ENCODE measurements around the gene OBSCN.
"Not testable (repeated sequence)": the region's sequence is repeated elsewhere in the genome, so short reads cannot be mapped to it uniquely, and the experiment has no call there.

The OBSCN gene

DNA sequence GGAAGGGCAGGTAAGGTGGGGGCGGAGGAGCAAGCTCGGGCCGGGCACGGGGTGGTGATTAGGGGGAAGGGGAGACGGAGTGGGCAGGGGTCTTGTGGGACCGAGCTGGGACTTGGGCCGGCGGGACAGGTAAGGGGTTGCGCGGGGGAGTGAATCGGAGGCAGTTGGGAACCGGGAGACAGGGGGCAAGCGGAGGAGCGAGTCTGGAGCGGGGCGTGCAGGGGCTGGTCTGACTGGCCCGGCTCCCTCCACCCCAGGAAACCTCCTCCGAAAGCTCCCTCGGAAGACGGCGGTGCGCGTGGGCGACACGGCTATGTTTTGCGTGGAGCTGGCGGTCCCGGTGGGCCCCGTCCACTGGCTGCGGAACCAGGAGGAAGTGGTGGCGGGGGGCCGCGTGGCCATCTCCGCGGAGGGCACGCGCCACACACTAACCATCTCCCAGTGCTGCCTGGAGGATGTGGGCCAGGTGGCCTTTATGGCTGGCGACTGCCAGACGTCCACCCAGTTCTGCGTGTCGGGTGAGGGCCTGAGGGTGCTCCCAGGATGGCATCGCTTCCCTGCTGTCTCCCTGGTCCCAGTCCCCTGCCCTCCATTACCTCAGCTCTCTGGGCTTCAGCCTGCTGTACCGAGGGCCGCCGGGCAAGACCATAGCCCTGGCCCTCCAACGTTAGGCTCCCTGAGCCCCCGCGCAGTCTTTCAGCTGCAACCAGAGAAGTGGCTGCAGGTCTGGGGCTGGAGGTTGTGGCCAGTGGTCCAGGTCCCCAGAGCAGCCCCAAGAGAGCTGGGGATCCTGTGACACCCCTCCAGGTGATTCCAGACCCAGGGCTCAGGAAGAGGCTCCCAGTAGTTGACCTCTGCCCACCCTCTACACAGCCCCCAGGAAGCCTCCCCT lies 6.3 kb downstream of the OBSCN start:
- no peak for FAIRE-seq

DNA sequence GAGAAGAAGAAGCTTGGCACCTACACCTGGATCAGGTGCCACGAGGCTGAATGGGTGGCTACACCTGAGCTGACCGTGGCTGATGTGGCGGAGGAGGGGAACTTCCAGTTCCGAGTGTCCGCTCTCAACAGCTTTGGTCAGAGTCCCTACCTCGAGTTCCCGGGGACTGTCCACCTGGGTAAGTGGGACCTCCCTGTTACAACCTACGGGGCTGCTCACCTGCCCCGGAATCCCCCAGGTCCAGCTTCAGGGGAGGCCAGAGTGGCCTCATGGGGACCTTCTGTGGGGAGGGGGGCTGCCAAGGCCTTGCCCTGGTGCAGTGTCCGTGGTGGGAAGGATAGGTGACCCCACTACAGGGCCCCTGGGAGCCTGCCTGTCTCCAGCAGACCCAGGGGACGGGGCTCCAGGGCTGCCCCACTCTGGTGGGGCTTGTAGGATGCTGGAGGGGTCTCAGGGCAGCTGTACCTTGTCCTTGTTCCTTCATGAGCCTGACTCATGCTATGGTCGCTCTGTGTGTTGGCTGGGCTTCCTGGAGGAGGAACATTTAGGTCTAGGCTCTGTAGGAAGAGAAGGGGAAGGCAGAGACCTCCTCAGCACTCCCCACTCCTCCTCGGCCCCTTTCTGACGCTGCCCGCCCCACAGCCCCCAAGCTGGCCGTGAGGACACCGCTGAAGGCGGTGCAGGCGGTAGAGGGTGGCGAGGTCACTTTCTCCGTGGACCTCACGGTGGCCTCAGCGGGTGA lies 7.2 kb downstream of the OBSCN start:
- no peak for FAIRE-seq

DNA sequence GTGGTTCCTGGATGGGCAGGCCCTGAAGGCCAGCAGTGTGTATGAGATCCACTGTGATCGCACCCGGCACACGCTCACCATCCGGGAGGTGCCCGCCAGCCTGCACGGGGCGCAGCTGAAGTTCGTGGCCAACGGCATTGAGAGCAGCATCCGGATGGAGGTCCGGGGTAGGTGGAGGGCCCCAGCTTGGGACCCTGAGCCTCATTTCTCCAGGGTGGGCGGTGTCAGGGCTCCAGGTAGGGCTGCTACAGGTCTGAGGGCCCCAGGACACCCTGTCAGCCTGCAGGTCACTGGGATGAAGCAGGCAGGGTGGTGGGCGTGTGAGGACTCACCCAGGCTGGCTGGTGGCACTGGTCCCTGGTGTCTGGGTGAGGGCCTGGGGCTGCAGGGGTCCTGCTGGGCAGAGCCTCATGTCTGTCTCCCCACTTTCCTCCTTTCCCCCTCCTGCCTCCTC lies 7.8 kb downstream of the OBSCN start:
- no peak for FAIRE-seq

DNA sequence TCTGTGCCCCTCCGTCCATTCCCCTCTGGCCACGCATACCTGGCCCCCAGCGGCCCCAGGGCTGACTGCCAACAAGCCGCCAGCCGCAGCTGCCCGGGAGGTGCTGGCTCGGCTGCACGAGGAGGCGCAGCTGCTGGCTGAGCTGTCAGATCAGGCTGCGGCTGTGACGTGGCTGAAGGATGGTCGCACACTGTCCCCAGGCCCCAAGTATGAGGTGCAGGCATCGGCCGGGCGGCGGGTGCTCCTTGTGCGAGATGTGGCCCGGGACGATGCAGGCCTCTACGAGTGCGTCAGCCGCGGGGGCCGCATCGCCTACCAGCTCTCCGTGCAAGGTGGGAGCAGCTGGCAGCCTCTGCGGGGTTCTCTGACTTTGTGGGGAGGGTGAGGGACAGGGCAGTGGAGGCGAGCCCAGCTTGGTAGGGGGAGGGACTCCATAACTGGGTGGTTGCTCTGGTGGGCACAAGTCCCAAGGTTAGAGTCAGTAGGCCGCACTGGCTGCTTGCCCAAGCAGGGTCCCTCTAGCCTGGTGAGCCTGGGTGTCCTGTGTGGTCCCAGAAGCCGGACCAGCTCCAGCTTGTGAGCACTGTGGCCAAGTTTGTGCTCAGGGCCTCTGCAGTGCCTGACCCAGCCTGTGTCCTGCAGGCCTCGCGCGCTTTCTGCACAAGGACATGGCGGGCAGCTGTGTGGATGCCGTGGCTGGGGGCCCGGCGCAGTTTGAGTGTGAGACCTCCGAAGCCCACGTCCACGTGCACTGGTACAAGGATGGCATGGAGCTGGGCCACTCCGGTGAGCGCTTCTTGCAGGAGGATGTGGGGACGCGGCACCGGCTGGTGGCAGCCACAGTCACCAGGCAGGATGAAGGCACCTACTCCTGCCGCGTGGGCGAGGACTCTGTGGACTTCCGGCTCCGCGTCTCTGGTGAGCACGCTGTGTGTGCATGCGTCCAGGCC lies 8.8 kb downstream of the OBSCN start:
- no peak for FAIRE-seq

DNA sequence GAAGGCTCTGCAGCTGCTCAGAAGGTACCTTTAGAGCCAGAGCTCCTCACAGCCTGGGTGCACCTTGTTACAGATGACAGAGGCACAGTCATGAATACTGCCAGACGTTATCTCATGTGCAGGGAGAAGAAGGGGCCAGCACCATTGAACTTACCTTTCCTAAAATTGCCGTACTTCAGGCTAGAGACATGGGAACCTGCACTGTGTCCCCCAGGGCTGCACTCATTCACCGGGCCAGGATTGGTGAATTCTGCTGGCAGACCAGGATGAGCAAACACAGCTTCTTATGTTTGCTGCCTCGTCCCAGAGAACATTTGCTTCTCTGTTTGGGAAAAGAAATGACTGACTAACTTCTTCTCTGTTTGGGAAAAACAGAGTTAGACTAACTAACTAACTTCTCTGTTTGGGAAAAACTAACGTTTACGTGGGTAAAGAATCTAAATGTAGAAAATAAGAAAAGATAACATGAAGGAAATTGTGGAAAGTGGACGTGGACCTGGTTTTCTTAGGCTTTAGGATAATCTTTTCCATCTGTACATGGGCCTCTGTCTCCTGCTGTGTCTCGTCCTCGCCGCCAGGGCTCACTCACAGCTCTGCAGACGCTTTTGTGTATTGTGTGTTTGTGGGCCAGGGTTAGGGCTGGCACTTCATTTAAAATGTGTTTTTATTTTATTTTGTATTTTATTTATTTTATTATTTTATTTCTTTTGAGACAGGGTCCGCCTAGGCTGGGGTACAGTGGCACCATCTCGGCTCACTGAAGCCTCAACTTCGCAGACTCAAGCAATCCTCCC lies 9.9 kb downstream of the OBSCN start:
- FAIRE-seq: no peak

DNA sequence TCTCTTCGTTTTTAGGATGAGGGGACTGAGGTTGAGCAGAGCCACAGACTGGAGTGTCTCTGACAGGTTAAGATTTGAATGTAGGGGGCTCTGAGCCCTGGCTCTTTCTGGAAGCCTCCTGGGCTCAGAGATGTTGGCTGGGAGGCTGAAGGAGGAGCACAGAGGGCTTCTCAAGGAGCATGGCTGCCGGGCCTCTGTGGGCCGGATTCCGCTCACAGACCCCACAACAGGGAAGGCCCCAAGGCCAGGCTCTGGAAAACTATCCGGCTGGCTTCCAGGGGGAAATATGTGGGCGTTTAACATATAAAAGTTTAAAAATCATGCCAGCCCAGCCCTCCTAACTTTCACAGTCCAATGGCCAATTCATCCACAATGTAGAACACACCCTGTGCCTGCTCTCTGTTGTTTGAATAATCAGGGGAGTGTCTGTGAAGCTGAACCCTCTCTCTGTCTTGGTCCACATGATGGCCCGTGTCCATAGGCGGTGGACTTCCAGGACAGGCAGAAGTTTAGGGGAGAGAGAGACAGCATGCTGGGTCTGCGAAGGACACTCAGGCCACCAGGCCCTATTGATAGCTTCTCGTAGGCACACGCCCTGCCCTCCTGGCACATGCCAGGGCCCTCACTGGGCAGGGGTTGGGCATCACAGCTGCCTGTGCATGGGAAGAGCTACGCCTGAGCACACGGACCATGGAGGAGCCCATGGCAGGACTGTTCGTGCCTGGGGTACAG lies 10.8 kb downstream of the OBSCN start:
- FAIRE-seq: no peak

DNA sequence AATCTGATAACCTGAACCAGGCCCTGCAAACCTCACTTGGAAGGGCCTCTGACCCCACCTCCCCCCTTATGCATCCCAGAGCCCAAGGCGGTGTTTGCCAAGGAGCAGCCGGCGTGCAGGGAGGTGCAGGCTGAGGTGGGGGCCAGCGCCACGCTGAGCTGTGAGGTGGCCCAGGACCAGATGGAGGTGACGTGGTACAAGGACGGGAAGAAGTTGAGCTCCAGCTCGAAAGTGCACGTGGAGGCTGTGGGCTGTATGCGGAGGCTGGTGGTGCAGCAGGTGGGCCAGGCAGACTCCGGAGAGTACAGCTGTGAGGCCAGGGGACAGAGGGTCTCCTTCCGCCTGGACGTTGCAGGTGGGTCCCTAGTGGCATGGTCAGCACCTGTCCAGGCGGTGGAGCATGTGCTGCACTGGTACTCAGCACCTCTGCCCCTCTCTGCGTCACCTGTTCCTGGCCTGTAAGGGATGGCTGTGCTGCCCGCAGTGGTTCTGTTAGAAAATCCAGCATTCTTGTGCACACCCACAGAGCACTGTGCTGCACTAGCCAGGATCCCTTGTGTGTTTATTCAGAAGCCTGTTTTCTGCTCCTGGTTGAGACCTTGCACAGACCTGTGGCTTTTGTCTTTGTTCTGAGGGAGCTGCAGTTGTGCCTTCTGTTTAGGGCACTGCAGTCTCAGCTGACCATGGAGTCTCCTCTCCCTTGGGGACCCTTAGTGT lies 11.6 kb downstream of the OBSCN start:
- no peak for FAIRE-seq

DNA sequence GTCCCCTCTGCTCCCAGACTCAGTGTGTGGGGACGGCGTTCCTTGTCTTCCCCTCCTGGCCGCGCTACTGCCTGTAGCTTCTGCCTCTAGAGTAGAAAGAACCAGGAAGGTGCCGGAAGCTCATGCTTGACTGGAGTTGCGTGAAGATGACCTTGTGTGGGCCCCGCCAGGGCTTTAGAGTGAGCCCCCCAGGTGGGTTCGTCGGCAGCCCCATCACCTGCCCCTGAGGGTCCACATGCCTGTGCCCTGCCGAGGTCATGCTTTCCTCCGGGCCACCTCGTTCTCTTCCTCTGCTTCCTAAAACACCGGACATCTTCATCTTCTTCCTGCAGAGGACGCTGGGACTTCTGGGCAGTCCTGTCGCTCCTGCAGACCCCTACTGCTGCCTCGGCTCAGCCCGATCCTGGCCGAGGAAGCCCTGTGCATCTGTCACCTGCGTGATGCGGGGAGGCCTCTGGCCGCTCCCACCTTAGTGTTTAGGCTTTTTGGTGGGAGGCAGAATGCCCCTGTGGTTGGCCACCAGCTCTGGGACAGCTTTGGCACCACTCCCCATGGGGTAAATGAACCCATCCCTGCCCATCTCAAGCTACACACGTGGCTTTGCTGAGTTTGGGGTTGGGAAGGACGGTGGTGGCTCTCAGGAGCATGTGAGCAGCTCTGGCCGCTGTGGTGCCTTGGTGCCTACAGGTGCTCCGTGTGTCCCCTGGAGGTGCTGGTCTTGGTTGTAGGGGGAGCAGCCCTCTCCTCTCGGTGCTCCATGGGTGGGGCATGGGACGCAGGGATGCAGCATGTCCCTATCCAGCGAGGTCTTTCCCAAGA lies 12.3 kb downstream of the OBSCN start:
- no peak for FAIRE-seq

DNA sequence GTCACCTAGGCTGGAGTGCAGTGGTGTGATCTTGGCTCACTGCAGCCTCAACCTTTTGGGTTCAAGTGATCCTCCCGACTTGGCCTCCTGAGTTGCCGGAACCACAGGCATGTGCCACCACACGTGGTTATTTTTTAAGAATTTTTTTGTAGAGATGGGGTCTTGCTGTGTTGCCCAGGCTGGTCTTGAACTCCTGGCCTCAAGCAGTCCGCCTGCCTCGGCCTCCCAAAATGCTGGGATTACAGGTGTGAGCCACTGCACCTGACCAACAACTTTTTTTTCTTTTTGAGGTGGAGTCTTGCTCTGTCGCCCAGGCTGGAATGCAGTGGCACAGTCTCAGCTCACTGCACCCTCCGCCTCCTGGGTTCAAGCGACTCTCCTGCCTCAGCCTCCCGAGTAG lies 13.3 kb downstream of the OBSCN start:
- not testable (repeated sequence) for FAIRE-seq

DNA sequence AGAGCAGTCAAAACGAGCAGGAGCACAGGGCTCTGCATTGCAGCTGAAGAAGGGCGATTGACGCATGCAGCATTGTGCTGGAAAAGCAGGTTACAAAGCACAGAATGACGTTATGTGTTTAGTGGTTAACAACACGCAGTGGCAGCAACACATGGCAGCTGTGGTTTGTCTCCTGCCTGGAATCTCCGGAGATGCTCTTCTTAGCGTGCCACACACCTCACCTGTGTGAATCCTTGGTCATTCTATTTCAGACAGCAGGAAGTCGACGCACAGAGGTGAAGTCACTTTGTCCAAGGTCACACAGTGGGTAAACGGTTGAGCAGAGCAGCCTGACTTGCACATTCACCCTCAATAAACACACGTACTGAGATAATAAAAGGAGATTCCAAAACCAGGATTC lies 14.7 kb downstream of the OBSCN start:
- FAIRE-seq: no peak

DNA sequence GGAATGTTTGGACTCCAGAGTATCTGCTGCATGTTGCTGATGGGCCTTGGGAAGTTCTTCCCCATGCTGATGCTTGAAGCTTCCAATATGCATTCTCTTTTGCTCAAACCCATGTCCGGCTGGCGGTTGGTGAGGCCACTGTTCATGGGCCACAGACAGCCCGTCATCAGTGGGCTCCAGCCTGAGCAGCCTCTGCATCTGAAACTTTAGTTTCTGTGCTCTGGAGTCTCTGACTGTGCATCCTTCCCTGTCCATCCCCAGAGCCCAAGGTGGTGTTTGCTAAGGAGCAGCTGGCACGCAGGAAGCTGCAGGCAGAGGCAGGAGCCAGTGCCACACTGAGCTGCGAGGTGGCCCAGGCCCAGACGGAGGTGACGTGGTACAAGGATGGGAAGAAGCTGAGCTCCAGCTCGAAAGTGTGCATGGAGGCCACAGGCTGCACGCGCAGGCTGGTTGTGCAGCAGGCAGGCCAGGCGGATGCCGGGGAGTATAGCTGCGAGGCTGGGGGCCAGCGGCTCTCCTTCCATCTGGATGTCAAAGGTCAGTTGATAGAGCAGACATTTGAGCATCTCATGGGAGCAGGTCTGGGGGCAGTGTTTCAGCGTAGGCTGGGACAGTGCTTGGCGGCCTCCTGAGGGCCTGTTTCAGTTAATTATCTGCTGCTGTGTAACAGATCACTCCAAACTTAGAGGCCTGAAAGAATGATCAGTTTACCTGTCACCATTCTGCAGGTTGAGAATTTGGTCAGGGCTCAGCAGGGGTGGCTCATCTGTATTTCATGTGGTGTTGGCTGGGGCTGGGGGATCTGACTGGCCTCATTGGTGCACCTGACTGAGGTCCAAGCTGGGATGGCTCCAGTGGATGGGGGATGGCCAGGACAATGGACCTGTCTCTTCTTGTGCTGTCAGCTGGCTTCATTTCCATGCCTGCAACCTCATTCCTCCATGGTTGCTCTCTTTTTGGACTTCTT lies 16.6 kb downstream of the OBSCN start:
- no peak for FAIRE-seq

DNA sequence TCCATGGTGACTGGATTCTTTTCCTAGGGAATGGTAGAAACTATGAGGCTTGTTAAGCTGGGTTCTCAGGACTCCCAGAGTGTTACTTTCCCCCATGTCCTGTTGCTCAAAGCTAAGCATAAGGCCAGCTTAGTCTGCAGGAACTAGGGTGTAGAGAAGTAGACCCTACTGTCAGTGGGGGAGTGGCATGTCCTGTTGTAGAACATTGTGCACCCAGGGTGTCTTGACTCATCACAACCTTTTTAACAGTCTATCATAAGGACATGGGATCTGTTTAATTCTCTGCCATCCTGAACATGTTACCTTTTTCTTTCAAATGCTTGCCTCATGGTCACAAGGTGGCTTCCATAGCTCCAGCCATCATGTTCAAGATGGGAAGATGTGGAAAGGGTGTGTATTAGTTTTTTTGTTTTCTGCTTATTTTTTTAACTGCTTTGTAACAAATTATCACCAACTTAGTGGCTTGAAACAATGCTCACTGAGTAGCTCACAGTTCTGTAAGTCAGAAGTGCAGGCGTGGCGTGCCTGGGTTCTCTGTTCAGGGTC lies 17.4 kb downstream of the OBSCN start:
- FAIRE-seq: no peak

DNA sequence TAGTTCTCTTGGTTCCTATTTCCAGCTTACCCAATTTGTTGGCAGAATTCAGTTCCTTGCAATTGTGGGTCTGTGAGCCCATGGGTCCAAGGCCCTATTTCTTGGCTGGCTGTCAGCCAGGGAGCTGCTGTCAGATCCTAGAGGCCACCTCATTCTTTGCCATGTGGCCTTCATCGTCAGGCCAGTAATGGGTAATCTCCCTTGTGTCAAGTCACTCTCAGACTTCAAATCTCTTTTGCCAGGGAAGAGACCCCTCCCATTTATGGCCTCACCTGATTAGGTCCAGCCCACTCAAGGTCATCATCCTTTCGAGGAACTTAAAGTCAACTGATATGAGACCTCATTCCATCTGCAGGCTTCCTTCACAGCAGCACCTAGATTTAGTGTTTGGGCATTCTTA lies 17.9 kb downstream of the OBSCN start:
- no peak for FAIRE-seq

DNA sequence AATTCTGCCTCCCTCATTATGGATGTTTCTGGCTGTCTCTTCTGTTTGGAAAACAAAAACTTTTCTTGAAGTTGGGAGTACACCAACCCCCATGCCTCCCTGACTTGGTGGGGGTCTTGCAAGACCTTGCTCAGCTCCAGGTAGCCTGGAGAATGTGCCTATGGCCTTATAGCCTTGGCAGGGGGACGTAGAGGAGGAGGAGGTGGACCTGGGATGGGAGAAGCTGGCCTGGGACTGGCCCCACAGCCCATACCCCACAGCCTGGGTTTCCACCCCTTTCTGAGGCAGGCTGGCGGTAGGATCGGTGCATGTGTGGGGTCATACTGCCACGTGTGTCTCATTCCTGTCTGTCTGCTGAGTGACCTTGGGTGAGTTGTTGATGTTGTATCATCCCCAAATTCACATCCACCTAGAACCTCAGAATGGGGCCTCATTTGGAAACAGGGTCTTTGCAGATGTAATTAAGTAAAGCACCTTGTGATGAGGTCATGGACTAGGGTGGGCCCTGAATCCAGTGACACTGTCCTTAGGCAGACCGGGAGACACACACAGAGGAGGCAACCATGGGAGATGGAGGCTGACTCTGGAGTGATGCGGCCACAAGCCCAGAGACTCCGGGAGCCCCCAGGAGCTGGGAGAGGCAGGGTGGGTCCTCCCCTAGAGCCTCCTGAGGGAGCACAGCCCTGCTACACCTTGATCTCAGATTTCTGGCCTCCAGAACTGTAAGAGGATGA lies 18.5 kb downstream of the OBSCN start:
- no peak for FAIRE-seq

DNA sequence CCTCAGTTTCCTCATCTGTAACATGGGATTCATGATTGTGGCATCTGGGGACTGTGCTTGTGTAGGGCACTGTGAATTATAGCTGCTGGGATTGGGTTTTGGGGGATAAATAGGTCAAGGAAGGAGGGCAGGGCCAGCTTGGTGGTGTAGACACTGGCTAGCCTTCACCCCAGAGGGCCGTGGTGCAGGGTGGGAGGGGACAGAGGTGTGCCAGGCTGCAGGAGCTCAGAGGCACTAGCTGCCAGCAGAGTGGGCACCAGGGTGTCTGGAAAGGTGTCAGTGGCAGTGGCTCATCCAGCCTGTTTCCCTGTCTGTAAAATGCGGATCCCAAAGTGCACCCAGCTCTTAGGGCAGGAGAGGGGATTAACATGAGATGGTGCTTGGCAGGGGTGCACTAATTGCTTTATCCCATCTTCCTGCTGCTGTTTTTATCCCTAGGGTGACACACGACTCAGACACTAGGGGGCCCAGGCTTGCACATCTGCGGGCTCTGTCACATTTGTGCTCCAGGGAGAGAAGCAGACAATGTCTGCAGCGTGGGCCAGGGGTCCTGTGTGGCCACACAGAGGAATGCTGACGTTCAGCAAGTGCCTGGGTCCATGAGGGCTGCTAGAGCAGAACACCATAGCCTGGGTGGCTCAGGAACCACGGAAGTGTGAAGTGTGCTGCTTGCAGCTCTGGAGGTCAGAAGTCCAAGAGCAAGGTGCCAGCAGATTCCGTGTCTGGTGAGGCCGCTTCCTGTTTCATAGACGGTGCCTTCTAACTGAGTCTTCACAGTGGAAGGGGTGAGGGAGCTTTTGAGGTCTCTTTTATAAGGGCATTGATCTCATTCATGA lies 19.3 kb downstream of the OBSCN start:
- no peak for FAIRE-seq

DNA sequence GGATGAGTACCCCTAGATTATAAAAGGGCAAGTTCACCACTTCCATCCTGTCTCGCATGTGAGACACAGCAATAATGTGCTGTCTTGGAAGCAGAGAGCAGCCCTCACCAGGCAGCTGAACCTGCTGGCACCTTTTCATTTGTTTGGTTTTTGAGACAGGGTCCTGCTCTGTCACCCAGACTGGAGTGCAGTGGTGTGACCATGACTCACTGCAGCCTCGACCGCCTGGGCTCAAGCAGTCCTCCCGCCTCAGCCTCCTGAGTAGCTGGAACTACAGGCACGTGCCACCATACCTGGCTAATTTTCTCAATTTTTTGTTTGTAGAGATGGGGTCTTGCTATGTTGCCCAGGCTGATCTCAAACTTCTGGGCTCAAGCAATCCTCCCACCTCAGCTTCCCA lies 20.3 kb downstream of the OBSCN start:
- not testable (repeated sequence) for FAIRE-seq
